Smooth muscle cell (in vitro differentiated cells): ENCODE results near the gene MPV17L2. TPM values are rescaled to one million over a fixed set of nuclear protein-coding genes. Genes with fewer than 3 reads are reported as not detected.
A peak's percentile ranks its signal among the peaks of the same experiment; 100 is the strongest.

Source experiments
- DNase-seq: peaks from one replicate; lab custom pipeline; 2025; ENCODE audit not compliant: unreplicated experiment; lab: John Stamatoyannopoulos, UW
- H2AFZ ChIP-seq: fragments of 200-600 bp; sonication (generic); 2 replicates; pipeline ENCODE4 v1.6.0; 2016; ENCODE audit warnings: antibody characterized with exemption, low read depth, mild to moderate bottlenecking
- H3F3A ChIP-seq: fragments of 200-600 bp; sonication (generic); 2 replicates; pipeline ENCODE4 v1.6.0; 2017; ENCODE audit warnings: antibody characterized with exemption, low read depth
- H3K27ac ChIP-seq: fragments of 200-600 bp; sonication (generic); 2 replicates; pipeline ENCODE4 v1.5.1; 2016; ENCODE audit warnings: low read depth, mild to moderate bottlenecking
- H3K27me3 ChIP-seq: fragments of 200-600 bp; sonication (generic); 2 replicates; pipeline ENCODE4 v1.6.1; 2016; ENCODE audit warnings: low read depth, mild to moderate bottlenecking
- H3K36me3 ChIP-seq: fragments of 200-600 bp; sonication (generic); 2 replicates; pipeline ENCODE4 v1.5.1; 2016; ENCODE audit warnings: low read depth
- H3K4me1 ChIP-seq: fragments of 200-600 bp; sonication (generic); 2 replicates; pipeline ENCODE4 v1.5.1; 2016; ENCODE audit warnings: low read depth
- H3K4me2 ChIP-seq: fragments of 200-600 bp; sonication (generic); 2 replicates; pipeline ENCODE4 v1.6.0; 2016; ENCODE audit warnings: mild to moderate bottlenecking
- H3K4me3 ChIP-seq: fragments of 200-600 bp; sonication (generic); 2 replicates; pipeline ENCODE4 v1.5.1; 2016; ENCODE audit warnings: mild to moderate bottlenecking
- H3K79me2 ChIP-seq: fragments of 200-600 bp; sonication (generic); 2 replicates; pipeline ENCODE4 v1.6.0; 2016; ENCODE audit warnings: low read depth, mild to moderate bottlenecking
- H3K9ac ChIP-seq: fragments of 200-600 bp; sonication (generic); 2 replicates; pipeline ENCODE4 v1.6.0; 2016; ENCODE audit warnings: low read depth
- H3K9me3 ChIP-seq: fragments of 200-600 bp; sonication (generic); replicated peaks from 2 replicates; pipeline ENCODE4 v1.5.1; 2016; ENCODE audit warnings: low read depth
- H4K20me1 ChIP-seq: fragments of 200-600 bp; sonication (generic); 2 replicates; pipeline ENCODE4 v1.6.0; 2016; ENCODE audit warnings: low read depth
- CTCF ChIP-seq: fragments of 200-600 bp; sonication (generic); IDR thresholded peaks from 2 replicates; pipeline ENCODE4 v1.5.1; 2017; ENCODE audit warnings: borderline replicate concordance, mild to moderate bottlenecking, antibody characterized with exemption; ENCODE audit not compliant: insufficient read depth, poor library complexity, severe bottlenecking
- WGBS: methylation state at CpG from one replicate; pipeline ENCODE4 v1.1.7; 2016; ENCODE audit warnings: low lambda C conversion rate; 5-methylcytosine and 5-hydroxymethylcytosine counted together
- polyA plus RNA-seq: library from polyadenylated mRNA; unstranded; fragments of >200 nt; fragmentation: Nextera tagmentation; extraction: Ambion mirVana; gene quantifications from 2 replicates; pipeline ENCODE4 v1.2.1, GENCODE V29; 2016
- total RNA-seq: library from RNA; depleted of rRNA; stranded (reverse); fragments of >200 nt; gene quantifications from 2 replicates; pipeline ENCODE4 v1.2.3, GENCODE V29; 2014

The MPV17L2 gene
- total and polyA plus RNA-seq, 2 experiments from 2014 or later = 11.6 to 28.7 TPM

GRCh38 chr19:18193388-18194180, 566 bp downstream of the MPV17L2 start:
- Histone ChIP-seq H3K4me2 (peak overlapping the region; percentile 96), H3K27me3 (no peaks in the 10 kb centered on the region), H3F3A (peaks cover 5% of the 10 kb centered on the region), H4K20me1 (no peaks in the 10 kb centered on the region), H3K9me3 (no peaks in the 10 kb centered on the region), H3K9ac (peak overlapping the region; percentile 66), H3K4me1 (peaks cover 8% of the 10 kb centered on the region), H3K4me3 (peak overlapping the region; percentile 68), H3K27ac (peak overlapping the region; percentile 28), H3K79me2 (no peaks in the 10 kb centered on the region), H3K36me3 (no peaks in the 10 kb centered on the region), H2AFZ (peak overlapping the region; percentile 44)
- TF ChIP-seq CTCF = no peak
- no peak for DNase-seq
- 6% methylated on average over 45 of the region's 46 CpGs for WGBS

- no peaks in the 10 kb centered on the region for H3K36me3 ChIP-seq
- DNase-seq = no peak
- peak overlapping the region; percentile 68 for H3K4me3 ChIP-seq
- H3K9me3 ChIP-seq = no peaks in the 10 kb centered on the region
- no peak overlapping the region for H3K27ac ChIP-seq
- peak overlapping the region; percentile 96 for H3K4me2 ChIP-seq
- 57% methylated on average over 12 of the region's 12 CpGs for WGBS
- no peak for TF ChIP-seq CTCF
- H3K4me1 ChIP-seq = peaks cover 8% of the 10 kb centered on the region
- peak overlapping the region; percentile 66 for H3K9ac ChIP-seq
- peaks cover 5% of the 10 kb centered on the region for H3F3A ChIP-seq
- H4K20me1 ChIP-seq = no peaks in the 10 kb centered on the region
- no peaks in the 10 kb centered on the region for H3K27me3 ChIP-seq
- no peaks in the 10 kb centered on the region for H3K79me2 ChIP-seq
- H2AFZ ChIP-seq = no peak overlapping the region
Measured at GRCh38 chr19:18194181-18194530, 1.1 kb downstream of the MPV17L2 start.

GRCh38 chr19:18194554-18195238, 1.7 kb downstream of the MPV17L2 start:
- Histone ChIP-seq H3K9ac (no peak overlapping the region), H2AFZ (no peak overlapping the region), H4K20me1 (no peaks in the 10 kb centered on the region), H3F3A (peaks cover 5% of the 10 kb centered on the region), H3K27ac (no peak overlapping the region), H3K36me3 (no peaks in the 10 kb centered on the region), H3K4me3 (no peak overlapping the region), H3K27me3 (no peaks in the 10 kb centered on the region), H3K79me2 (no peaks in the 10 kb centered on the region), H3K9me3 (no peaks in the 10 kb centered on the region), H3K4me2 (peak overlapping the region; percentile 96), H3K4me1 (peaks cover 8% of the 10 kb centered on the region)
- no peak for DNase-seq
- 60% methylated on average over 25 of the region's 27 CpGs for WGBS
- no peak for TF ChIP-seq CTCF
